ENCODE results near the gene NIBAN1.
"Not testable (repeated sequence)": the region's sequence is repeated elsewhere in the genome, so short reads cannot be mapped to it uniquely, and the experiment has no call there.

The NIBAN1 gene

DNA sequence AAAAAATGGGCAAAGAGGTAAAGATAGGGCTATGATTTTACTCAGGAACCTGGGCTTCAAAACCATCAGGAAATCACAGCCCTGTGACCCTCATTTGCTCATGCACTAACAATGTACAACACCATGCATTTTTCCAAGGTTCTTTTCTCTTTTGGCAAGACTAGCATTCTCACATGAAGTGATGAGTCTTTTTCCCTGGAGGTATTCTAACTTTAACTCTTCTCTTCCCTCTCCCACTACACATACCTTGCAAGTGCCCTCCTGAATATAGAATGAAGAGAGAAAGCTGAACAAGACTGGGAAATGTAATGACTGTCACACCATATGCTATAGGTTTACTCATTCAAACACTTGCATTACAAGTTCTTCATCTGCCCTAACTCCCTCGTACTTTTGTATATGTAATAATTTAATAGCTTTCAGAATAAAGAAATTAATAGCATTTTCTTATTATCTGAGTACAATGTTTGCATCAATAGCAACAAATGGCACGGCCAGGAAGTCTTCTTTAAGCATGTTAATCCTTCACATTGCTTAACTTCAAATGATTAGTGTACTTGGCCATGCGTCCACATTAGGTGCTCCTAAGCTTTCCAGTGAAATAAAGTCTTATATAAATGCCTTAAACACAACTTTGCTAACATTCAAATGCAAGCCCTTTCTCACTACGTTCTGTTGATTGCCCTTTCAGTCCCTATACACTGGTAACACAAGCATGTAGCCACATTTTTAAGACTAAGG is 1.8 kb downstream of the NIBAN1 start:
- DNase-seq: peak; percentile 54

DNA sequence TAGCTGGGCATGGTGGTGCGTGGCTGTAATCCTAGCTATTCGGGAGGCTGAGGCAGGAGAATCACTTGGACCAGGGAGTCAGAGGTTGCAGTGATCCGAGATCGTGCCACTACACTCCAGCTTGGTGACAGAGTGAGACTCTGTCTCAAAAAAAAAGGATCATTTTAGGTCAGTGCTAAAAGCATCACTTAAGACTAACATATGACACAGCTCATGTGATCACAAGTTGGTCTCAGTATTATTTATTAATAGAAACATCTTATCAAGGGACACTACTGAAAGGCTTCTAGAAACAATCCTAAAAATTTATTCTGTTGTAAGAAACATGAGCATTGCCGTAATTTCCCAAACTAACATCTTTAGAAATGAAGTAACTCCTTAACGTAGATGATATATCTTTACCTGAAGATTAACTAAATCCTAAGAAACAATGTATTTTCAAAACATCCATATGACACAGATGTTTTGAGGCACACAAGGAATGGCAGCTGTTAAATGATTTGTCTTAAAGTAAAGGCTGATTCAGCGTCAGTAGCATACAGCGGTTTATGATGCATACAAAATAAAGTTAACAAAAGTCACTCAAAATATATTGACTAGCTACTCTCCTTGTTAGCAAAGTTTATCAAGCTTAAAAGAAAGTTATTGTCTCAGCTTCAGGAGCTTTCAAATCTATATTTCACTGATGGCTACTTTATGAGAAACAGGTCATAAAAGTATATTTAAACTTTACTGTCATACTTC is 2.6 kb downstream of the NIBAN1 start:
- DNase-seq: no peak

DNA sequence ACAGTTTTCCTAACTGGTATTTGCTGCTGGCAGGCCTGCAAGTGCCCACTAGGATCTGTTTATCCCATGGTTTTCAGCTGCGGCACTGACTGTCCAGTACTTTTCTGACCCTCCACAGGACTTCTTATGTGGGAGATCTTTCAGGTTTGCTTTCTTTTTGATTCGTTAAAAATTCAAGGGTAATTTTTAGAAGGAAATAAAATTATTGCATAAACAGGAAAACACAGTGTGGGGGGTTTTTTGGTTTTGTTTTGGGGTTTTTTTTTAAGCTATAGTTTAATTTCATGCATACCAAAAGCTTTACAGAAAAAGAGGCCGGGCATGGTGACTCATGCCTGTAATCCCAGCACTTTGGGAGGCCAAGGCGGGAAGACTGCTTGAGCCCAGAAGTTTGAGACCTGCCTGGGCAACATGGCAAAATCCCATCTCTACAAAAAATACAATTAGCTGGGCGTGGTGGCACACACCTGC is 3.6 kb downstream of the NIBAN1 start:
- no peak for DNase-seq

DNA sequence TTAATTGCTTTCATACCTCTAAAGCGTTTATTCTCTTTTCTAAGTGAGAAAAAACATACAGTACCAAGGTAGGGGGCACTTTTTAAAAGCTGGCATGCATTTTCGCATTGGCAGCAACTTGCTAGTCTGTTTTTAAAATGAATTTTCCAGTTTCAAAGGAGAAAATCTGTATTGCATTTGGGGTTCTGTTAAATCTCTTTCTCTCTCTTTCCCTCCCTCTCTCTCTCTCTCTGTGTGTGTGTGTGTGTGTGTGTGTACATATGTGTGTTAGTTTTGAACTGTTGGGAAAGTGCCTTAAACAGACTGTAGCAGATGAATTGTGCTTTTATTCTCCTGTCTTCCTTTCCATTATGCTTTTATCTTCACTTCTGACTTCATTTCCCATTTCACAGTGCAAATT is 7.3 kb downstream of the NIBAN1 start:
- DNase-seq: no peak

DNA sequence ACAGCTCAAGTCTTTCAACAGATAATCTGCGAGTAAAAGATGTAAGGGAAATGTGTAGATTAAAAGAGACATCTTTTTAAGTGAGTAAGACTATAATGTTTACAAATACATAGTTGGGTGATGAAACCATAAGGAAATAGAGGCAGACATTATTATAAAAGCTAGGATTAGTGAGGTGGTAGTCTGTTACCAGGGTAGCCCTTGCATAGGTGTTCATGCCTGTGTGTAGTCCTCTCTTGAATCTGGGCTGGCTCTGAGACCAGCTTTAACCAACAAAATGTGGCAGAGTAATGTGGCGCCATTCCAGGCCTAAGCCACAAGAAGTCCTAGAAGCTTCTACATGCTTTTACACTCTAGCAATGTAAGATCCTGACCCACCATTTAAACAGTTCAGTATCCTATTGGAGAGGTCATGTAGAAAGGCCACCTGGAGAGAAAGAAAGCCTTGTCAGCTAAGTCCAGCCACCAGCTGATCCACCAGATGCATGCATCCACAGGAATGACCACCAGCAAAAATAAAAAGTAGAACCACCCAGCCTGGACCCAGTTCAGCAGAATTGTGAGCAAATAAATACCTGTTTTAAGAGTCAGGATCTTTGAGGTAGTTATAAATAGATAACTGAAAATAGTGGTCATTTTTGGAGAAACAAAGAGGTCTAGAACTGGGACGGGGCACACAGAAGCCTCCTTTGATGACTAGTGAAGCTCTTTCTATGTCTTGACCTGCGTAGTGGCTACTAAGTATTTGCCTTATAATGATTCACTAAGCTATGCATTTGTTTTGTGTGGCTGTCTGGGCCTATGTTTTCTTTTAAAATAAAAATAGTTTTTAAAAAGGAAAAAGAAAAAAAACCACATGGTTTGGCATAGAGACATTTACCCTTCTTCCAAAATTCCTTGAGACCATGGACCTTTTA is 8.1 kb downstream of the NIBAN1 start:
- no peak for DNase-seq

DNA sequence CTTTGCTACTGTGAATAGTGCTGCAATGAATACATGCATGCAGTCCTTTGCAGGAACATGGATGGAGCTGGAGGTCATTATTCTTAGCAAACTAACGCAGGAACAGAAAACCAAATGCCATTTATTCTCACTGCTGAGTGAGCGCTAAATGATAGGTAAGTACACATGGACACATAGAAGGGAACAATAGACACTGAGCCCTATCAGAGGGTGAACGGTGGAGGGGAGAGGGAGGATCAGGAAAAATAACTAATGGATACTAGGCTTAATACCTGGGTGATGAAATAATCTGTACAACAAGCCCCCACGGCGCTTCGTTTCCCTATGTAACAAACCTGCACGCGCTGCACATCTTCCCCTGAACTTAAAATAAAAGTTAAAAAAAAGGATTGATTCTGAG is 8.9 kb downstream of the NIBAN1 start:
- DNase-seq: no peak

DNA sequence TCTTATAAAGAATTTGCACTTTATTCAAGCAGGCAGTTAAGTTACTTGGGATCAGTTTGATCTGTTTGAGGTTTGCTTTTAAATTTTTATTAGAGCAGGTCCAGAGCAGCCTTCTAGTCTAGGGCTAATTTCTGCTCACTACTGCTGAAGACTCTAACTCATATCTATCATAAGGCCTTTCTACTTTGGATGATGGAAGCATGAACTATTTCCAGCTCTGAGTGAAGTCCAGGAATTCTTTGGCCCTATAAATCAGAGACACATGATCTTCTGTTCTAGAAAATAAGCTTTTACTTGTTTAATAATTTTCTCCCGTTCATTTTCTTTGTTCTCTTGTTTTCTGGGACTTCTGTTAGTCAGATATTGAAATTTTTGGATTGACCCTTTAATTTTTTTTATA is 14.7 kb downstream of the NIBAN1 start:
- no peak for DNase-seq

DNA sequence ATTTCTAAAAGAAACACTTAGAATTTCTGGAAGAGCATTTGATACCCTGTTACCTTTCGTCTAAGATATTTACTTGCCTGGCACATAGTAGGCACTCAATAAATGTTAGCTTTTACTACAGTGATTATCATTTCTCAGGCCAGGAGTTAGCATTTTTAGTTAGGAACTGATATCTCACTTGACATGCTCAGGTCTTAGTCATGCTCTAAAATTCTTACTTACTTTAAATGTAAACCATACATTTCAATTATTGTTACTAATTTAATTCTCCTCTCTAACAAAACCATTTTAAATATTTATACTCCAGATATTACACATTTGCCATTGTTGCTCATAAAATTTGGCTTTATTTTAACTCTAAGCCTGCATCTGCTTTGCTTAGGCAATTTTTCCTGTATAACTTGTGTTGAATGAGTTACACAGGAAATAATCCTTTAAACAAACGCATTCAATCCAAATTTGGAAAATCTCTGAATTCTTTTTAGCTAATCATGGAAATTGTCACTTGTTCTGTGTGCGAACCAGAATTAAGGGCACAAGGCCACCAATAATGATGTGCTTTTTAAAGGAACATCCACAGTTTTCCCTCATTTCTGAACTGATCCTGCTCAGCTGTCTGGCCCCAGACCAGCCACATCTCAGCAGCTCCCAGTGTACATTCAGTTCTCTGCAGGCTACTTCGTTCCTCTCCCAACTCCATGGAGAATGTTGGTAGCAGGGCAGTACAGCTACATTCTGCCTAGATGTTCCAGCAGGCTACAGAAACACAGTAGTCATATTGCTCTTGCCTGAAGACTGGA is 15.6 kb downstream of the NIBAN1 start:
- no peak for DNase-seq

DNA sequence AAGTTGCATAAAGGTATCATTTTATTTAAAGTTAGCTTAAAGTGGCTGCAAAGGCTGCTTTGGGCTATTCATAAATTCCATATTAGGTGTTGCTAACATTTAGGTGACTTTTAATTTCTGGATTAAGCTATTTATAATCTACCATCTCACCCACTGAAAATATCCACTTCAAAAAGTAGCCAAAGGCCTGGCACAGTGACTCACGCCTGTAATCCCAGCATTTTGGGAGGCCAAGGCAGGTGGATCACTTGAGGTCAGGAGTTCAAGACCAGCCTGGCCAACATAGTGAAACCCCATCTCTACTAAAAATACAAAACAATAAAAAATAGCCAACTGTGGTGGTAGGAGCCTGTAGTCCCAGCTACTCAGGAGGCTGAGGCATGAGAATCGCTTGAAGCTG is 16.4 kb downstream of the NIBAN1 start:
- not testable (repeated sequence) for DNase-seq

DNA sequence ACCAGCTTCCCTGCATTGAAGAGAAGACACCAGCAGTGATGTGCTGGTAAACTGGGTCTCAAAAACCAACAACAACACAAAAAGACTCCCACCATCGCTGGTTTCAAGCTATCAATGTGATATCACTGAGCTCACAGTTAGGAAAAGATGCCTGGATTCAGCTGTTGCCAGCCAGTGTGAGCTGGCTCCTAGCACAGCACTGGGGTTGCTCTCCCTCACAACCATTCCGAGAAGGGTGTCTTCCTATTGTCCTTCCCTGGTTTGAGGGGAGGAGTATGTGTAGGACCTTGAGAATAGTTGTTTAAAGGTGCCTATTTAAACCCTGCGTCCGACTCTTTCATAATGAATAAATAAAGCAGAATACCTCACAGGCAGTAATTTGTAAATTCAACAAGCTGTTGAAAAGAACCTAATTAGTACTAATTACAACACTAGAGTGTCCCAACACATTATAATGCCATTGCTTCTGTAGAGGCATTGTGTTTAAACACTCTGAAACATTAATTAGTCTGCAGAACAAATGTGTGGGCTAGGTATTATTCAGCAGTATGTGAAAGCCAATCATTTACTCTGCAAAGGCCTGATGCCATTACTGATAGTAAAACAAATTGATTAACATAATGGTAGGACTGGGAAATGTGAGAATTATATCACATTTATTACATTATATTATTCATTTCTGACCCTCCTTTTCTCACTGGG is 17.2 kb downstream of the NIBAN1 start:
- no peak for DNase-seq

DNA sequence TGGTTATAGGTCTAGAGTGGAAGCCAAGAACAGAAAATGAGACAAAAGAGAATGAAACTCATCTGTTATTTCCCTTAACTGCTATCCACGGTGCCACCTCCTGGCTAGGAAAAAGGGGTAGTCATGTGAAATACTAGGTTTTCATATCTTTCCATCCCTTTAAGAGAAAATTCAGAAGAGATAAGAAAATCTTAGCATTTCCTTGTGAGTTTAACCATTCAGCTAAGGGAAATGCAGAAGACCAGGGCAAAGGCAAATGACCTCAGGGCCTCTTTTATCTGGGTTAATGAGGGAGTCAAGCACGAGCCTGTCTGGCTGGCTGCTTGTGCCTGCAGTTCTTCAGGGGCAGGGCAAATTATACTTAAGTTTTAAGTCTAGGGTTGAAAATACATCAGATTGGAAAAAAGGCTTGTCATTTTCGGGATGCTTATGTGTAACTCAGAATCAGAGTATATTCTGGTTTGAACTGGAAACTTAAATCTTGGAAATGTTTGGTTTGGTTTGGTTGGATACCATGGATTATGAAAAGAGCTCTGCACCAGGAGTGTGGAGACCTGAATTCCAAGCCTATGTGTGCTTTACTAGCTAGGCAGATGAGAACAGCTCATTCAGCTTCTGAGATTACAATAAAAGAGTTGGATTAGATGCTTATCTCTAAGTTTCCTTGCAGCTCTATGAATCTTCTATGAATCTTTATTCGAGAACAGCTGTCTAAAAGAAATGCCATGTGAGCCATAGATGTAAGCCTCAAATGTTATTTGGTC is 19.9 kb downstream of the NIBAN1 start:
- DNase-seq: no peak

DNA sequence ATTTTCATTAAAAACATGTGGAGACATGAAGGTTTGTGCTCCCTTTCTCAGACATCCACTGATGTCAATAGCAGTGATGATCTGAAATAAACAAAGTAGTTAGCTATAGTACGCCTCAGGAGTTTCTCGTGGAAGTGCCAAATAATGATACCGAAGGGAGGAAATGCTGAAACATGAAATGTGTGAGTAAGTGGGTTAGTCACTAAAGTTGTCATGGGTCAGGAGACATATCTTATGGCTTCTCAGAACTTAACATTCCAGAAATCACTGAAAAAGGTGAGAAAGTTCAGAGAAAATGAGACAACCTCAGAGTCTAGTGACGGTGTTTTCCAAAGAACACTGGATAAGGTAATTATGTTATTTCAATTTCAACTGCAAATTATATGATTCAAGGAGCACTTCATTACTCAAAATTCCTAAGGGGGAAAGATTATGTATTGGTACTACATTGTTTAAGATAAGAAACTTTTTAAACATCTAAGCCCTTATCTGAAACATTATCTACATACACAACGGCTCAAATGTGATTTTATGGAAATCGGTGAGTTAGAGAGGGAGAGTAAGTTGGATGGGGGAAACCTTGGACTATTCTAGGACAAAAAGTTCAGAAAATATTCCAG is 20.6 kb downstream of the NIBAN1 start:
- DNase-seq: peak; percentile 95

DNA sequence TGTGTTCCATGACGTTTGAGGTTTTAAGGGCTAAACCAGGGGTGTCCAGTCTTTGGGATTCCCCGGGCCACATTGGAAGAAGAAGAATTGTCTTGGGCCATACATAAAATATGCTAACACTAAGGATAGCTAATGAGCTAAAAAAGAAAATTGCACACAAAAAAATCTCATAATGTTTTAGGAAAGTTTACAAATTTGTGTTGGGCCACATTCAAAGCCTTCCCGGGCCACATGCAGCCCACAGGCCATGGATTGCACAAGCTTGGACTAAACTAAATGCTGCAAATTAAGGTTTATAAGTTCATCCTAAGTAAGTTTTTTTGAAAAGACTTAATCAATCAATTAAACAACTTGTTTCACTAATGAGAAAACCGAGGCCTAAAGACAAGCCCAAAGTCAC is 21.9 kb downstream of the NIBAN1 start:
- no peak for DNase-seq

DNA sequence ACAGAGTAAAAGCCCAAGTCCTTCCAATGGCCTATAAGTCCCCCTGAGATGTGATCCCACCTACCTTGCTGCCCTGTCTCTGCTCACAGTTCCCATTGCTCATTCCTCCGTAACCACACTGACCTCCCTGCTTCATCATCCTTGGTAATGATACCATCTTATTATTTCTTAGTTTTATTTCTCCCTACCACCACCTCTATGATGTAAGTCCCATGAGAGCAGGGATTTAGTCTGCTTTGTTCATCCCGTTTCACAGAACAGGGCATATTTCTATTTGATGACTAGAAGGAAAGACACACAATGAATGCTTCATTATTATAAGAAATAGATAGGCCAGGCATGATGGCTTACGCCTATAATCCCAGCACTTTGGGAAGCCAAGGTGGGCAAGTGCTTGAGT is 22.5 kb downstream of the NIBAN1 start:
- DNase-seq: no peak

DNA sequence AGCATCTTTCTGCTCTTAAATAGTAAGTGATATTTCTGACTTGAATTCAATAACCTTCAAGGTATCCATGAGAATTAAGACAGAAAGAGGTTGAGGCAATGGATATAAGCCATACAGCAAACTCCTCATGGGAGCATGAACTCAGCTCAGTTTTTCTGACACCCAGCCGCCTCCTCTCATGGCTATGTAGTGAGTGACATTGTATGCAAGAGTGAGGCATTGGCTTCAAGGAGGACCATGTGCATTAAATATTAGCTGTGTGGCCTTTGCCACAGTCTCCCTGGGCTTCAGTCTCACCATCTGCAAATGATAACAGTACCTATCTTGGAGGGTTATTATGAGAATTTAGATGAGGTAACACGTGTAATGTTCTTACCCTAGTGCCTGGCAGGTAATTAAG is 23.4 kb downstream of the NIBAN1 start:
- DNase-seq: no peak

DNA sequence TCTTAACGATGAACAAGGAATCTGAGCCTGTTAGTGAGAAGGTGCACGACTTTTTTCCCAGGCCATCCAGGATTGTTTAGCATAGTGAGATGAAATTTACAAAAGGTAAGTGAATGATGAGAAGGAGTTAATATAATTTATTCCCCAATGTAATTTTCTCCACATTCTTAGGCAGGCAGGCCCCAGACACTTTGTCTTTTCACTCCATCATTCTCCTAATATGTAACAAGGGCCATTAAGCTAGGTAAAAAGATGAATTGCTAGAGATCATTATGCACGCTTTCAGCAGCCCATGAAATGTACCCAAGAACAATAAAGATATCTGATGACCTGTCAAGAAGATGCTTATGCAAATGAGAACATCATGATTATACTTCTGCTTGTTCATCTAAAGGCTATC is 24.1 kb downstream of the NIBAN1 start:
- no peak for DNase-seq

DNA sequence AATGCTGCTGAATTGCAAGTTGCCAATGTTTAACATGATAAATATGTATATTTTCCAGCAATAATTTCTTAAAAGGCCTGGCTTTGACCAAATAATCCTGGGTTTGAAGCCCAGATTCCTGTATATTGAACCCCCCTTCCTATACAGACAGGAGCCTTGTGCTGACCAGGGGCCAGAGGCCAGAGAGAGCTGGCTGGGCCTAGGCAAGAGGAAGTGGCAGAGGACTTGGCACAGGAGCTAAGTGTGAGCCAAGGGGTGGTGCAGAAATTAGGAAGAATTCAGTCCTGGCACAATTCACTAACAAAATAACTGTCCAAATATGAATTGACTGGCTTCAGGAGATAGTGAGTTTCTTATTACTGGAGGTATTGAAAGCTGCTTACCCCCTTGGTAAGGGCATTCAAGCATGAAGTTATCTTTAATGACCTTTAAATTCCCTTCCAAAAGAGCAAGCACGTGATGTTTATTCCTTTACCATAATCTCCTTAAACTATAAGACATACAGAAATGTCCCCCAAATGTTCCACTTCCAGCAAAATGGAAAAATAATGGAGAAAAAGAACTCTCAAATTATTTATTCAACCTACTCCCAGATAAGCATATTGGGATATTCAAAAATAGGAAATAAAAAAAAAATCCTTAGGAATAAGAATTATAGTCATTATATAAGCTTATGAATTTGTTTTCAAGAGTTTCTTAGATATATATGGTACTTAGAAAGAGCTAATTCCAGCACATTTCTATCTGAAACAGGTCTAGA is 26.6 kb downstream of the NIBAN1 start:
- no peak for DNase-seq

DNA sequence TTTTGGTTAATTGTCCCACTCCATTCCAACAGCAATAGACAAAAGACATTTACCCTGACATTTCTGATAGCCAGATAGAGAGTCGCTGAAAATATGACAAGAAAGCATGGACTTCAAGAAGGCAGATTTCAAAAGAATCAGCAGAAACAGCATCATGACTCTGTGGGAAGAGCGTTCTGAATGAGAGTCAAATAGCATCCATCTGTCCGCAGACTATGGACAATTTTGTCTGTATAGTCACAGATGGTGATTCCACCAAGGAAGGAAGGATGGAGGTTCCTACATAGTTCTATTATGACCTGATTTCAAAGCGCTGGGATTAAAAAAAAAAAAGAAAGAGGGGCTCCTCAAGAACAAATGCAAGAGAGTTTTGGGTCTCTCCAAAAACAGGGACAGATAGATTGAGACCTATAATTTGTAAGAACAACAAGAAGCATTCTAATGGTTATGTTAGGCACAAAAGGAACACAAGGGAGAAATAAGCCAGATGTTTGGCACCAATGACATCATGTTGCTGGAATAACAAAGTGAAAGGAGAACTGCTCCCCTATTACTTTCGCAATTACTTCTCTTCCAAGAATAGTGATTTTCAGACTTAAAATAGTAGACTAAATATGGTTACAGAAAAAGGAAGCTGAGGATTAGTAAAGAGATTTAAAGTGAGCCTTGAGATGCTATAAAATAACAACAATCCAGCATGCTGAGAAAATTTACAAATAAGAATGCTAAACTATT is 28.5 kb downstream of the NIBAN1 start:
- no peak for DNase-seq

DNA sequence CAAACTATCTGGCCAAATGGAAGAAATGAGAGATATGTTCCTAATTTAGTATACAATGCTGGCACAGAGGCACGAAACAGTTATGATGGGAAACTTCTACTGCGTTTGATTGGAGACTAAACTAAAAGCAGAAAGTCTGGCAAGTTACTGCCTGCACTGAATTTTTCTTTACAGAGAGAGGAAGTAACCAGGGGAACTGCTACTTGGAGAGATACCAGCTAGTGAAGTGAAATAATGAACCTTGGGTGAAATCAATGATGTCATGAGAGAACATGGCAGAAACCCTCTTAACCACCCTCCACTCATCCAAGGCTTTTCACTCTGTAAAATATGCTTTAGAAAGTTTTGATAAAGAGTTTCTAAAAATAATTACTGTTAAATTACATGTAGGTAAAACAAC is 29.3 kb downstream of the NIBAN1 start:
- no peak for DNase-seq

All from kidney glomerular epithelial cell (primary cell).